ENCODE results near the gene PDIK1L. TPM values are rescaled to one million over a fixed set of nuclear protein-coding genes. Genes with fewer than 3 reads are reported as not detected.

Gene PDIK1L
- total and polyA plus RNA-seq, 9 of the 15 experiments (the other 6 are each of a cell fraction or from before 2014, with no cell fraction given): 12.8 to 30.2 (median 21.5) TPM

DNA sequence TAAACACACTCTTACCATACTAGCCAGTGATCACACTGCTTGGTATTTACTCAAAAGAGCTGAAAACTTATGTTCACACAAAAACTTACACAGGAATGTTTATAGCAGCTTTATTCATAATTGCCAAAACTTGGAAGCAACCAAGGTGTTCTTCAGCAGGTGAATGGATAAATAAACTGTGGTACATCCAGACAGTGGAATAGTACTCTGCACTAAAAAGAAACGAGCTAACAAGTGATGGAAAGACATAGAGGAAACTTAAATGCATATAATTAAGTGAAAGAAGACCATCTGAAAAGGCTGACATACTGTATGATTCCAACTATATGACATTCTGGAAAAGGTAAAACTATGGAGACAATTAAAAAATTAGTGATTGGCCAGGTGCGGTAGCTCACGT is 20.7 kb upstream of the PDIK1L start:
- WGBS (ENCODE audit: insufficient coverage, low coverage, missing lambda C conversion rate): 71% methylated on average over 3 of the region's 3 CpGs
- no peak overlapping the region for H3K4me2 ChIP-seq (ENCODE audit: insufficient read depth, low read length)
- no peak for DNase-seq (ENCODE audit: extremely low read depth in 1 of 4, low spot score in 3 of 4)
- no peak overlapping the region for H3K4me3 ChIP-seq
- TF ChIP-seq RBM25 (IDR thresholded peaks at IDR 0.05; ENCODE audit: low read depth, low read length, severe bottlenecking) (peak; percentile 12), SAFB (IDR thresholded peaks at IDR 0.05; ENCODE audit: borderline replicate concordance, low read depth, low read length) (no peak)
- no peak for ATAC-seq
- H2AFZ ChIP-seq (ENCODE audit: low read depth, low read length): 0 out of 2 replicates have a peak overlapping the region, but pooled peaks have one; percentile 38
- no peaks in the 10 kb centered on the region for H3K9me3 ChIP-seq (replicated peaks; ENCODE audit: control insufficient read depth, insufficient read depth, low read depth, low read length)
- H3K4me1 ChIP-seq (replicated peaks in 1 of 2; ENCODE audit: control insufficient read depth in 2 of 2, insufficient read depth in 2 of 2, low read length in 2 of 2): peaks cover 20 to 35% of the 10 kb centered on the region in 2 experiments
- no TSS peak for BruUV-seq (replicated peaks)
- in situ Hi-C loops (cut with MboI) (no loop called here), intact Hi-C loops (cut with micrococcal nuclease) (no loop called here)
- no peaks in the 10 kb centered on the region for H3K27me3 ChIP-seq (ENCODE audit: control insufficient read depth in 2 of 2, insufficient read depth in 2 of 2, low read length in 2 of 2)
- no peaks in the 10 kb centered on the region for H3K9me1 ChIP-seq (ENCODE audit: control insufficient read depth, insufficient read depth, low read length)
- H3K36me3 ChIP-seq (ENCODE audit: control insufficient read depth, insufficient read depth, low read length): no peaks in the 10 kb centered on the region
- no peak overlapping the region for H3K27ac ChIP-seq (ENCODE audit: extremely low read depth, low read depth, low read length)
- ChIA-PET POLR2A (no interaction called here), CTCF (ENCODE audit: low intra/inter-chr PET ratio) (no interaction called here)
- no peak overlapping the region for H3K9ac ChIP-seq (ENCODE audit: insufficient read depth in 1 of 2, low read depth in 2 of 2, low read length in 2 of 2)
- H3K79me2 ChIP-seq (ENCODE audit: control insufficient read depth, insufficient read depth, low read length): no peaks in the 10 kb centered on the region
- no peak for FAIRE-seq
- H4K20me1 ChIP-seq (replicated peaks; ENCODE audit: control insufficient read depth, insufficient read depth, low read length): no peaks in the 10 kb centered on the region

DNA sequence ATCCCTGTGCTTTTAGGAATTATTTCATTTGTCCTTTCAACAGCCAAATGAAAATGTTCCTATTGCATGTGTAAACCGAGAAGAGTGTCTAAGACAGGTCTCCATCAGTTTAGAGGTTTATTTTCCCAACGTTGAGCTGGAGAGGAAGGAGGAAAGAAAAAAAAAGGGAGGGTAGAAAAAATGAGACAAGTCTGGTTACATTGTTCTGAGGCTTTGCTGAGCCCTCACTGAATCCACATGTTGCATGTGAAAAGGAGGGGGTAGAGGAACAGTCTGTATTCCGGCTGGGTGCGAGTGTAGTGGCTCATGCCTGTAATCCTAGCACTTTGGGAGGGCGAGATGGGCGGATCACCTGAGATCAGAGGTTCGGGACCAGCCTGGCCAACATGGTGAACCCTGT is 19.2 kb upstream of the PDIK1L start:
- intact Hi-C loops (cut with micrococcal nuclease): no loop called here
- POLR2A ChIA-PET: interaction anchor here (0.6 kb wide), 1 partner anchor 18 kb away, joined by 3 read pairs; no protein-coding TSS in a partner anchor
- no peaks in the 10 kb centered on the region for H3K79me2 ChIP-seq (ENCODE audit: control insufficient read depth, insufficient read depth, low read length)

More for the DNA sequence above, 19.2 kb upstream of the PDIK1L start:
- in situ Hi-C loops (cut with MboI): no loop called here
- no peaks in the 10 kb centered on the region for H3K9me1 ChIP-seq (ENCODE audit: control insufficient read depth, insufficient read depth, low read length)
- no peak overlapping the region for H3K9ac ChIP-seq (ENCODE audit: insufficient read depth in 1 of 2, low read depth in 2 of 2, low read length in 2 of 2)
- no peaks in the 10 kb centered on the region for H3K36me3 ChIP-seq (ENCODE audit: control insufficient read depth, insufficient read depth, low read length)
- H3K9me3 ChIP-seq (replicated peaks; ENCODE audit: control insufficient read depth, insufficient read depth, low read depth, low read length): no peaks in the 10 kb centered on the region
- 74% methylated on average over 7 of the region's 7 CpGs for WGBS (ENCODE audit: insufficient coverage, low coverage, missing lambda C conversion rate)
- no peak overlapping the region for H3K4me3 ChIP-seq
- H2AFZ ChIP-seq (ENCODE audit: low read depth, low read length): peak overlapping the region; percentile 86
- ATAC-seq: no peak
- CTCF ChIA-PET (ENCODE audit: low intra/inter-chr PET ratio): no interaction called here
- H4K20me1 ChIP-seq (replicated peaks; ENCODE audit: control insufficient read depth, insufficient read depth, low read length): no peaks in the 10 kb centered on the region
- no peak overlapping the region for H3K27ac ChIP-seq (ENCODE audit: extremely low read depth, low read depth, low read length)
- H3K4me1 ChIP-seq (replicated peaks in 1 of 2; ENCODE audit: control insufficient read depth in 2 of 2, insufficient read depth in 2 of 2, low read length in 2 of 2): peaks cover 20 to 39% of the 10 kb centered on the region in 2 experiments
- FAIRE-seq: no peak
- DNase-seq (ENCODE audit: extremely low read depth in 1 of 4, low spot score in 3 of 4): no peak
- no TSS peak for BruUV-seq (replicated peaks)
- H3K4me2 ChIP-seq (ENCODE audit: insufficient read depth, low read length): no peak overlapping the region
- TF ChIP-seq ZSCAN29 (IDR thresholded peaks at IDR 0.05): no peak
- TF ChIP-seq ZNF766 (CRISPR knock-in tag; conservative IDR thresholded peaks at IDR 0.05): peak; percentile 90
- TF ChIP-seq NR3C1 (CRISPR knock-in tag; IDR thresholded peaks at IDR 0.05): no peak
- no peak for TF ChIP-seq ZNF224 (CRISPR knock-in tag; IDR thresholded peaks at IDR 0.05)
- 0 out of 2 replicates have a peak, but pooled peaks have one; percentile 39 for TF ChIP-seq ZNF384 (IDR thresholded peaks at IDR 0.05; ENCODE audit: low read depth, low read length)
- TF ChIP-seq, protein P1, sequence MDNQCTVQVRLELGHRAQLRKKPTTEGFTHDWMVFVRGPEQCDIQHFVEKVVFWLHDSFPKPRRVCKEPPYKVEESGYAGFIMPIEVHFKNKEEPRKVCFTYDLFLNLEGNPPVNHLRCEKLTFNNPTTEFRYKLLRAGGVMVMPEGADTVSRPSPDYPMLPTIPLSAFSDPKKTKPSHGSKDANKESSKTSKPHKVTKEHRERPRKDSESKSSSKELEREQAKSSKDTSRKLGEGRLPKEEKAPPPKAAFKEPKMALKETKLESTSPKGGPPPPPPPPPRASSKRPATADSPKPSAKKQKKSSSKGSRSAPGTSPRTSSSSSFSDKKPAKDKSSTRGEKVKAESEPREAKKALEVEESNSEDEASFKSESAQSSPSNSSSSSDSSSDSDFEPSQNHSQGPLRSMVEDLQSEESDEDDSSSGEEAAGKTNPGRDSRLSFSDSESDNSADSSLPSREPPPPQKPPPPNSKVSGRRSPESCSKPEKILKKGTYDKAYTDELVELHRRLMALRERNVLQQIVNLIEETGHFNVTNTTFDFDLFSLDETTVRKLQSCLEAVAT (IDR thresholded peaks at IDR 0.05): 0 out of 4 replicates have a peak, but pooled peaks of 1 of the 2 experiments have one; percentile 33
- no peak for TF ChIP-seq SPI1 (IDR thresholded peaks at IDR 0.05; ENCODE audit: borderline replicate concordance, low read depth, low read length)
- no peaks in the 10 kb centered on the region for H3K27me3 ChIP-seq (ENCODE audit: control insufficient read depth in 2 of 2, insufficient read depth in 2 of 2, low read length in 2 of 2)
